C1 segment of cervical spinal cord (tissue), 14 donors: ENCODE data around the gene IFFO2.

Experiments used
- DNase-seq, 14 donors: peaks; one replicate each; lab custom pipeline; 2025; lab: John Stamatoyannopoulos, UW

Gene IFFO2

GRCh38 chr1:18854331-18855025, 102.0 kb downstream of the IFFO2 start:
- DNase-seq = no peak
